HL-60 (cell line): ENCODE measurements around the gene TUT1.

ENCODE experiments used
- DNase-seq, 2 experiments: peaks; one replicate each; pipeline ENCODE4 v3.0.0-alpha.2; 2010 to 2020; ENCODE audit warnings: low read depth in 1 of 2, low spot score in 1 of 2
- H3K27ac ChIP-seq: fragments of 250-450 bp; sonication (Bioruptor Pico); replicated peaks from 2 replicates; pipeline ENCODE4 v1.5.1; 2020; ENCODE audit warnings: mild to moderate bottlenecking, moderate library complexity
- H3K27me3 ChIP-seq: fragments of 250-450 bp; sonication (Bioruptor Pico); 2 replicates; pipeline ENCODE4 v1.5.1; 2021; ENCODE audit warnings: mild to moderate bottlenecking, moderate library complexity; ENCODE audit not compliant: insufficient read depth, poor library complexity, severe bottlenecking
- H3K4me3 ChIP-seq: replicated peaks from 2 replicates; pipeline ENCODE4 v1.5.1; 2011; ENCODE audit warnings: mild to moderate bottlenecking, control low read depth, low read length; ENCODE audit not compliant: insufficient read depth
- GABPA ChIP-seq: IDR thresholded peaks from 2 replicates; pipeline ENCODE4 v1.6.1; 2012; ENCODE audit warnings: low read depth
- POLR2AphosphoS5 ChIP-seq: IDR thresholded peaks from 2 replicates; pipeline ENCODE4 v1.6.1; 2012; ENCODE audit warnings: low read depth
- SPI1 ChIP-seq: IDR thresholded peaks from 2 replicates; pipeline ENCODE4 v1.6.1; 2012; ENCODE audit warnings: low read depth, mild to moderate bottlenecking, borderline replicate concordance
- long read RNA-seq: library from polyadenylated mRNA; unstranded; transcript quantifications from one replicate; pipeline ENCODE4 v2.0.0, GENCODE V29; 2020
- TF ChIP-seq, protein P1 (sequence below): IDR thresholded peaks from one replicate; pipeline ENCODE4 v1.5.1; 2011; ENCODE audit warnings: low read length, control low read depth, inconsistent platforms; ENCODE audit not compliant: insufficient read depth
- TF ChIP-seq, protein P2 (sequence below): IDR thresholded peaks from 2 replicates; pipeline ENCODE4 v1.6.1; 2012; ENCODE audit warnings: low read depth; ENCODE audit not compliant: insufficient replicate concordance

The TUT1 gene, protein sequence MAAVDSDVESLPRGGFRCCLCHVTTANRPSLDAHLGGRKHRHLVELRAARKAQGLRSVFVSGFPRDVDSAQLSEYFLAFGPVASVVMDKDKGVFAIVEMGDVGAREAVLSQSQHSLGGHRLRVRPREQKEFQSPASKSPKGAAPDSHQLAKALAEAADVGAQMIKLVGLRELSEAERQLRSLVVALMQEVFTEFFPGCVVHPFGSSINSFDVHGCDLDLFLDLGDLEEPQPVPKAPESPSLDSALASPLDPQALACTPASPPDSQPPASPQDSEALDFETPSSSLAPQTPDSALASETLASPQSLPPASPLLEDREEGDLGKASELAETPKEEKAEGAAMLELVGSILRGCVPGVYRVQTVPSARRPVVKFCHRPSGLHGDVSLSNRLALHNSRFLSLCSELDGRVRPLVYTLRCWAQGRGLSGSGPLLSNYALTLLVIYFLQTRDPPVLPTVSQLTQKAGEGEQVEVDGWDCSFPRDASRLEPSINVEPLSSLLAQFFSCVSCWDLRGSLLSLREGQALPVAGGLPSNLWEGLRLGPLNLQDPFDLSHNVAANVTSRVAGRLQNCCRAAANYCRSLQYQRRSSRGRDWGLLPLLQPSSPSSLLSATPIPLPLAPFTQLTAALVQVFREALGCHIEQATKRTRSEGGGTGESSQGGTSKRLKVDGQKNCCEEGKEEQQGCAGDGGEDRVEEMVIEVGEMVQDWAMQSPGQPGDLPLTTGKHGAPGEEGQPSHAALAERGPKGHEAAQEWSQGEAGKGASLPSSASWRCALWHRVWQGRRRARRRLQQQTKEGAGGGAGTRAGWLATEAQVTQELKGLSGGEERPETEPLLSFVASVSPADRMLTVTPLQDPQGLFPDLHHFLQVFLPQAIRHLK
- long read RNA-seq, transcript TUT1-202 (9 exons, 2,826 nt): major isoform, 134 of 196 reads
- long read RNA-seq, partial matches to known transcripts: 10 of 196 reads
- long read RNA-seq, other reads (novel, unspliced or antisense): 51 of 196 reads

DNA sequence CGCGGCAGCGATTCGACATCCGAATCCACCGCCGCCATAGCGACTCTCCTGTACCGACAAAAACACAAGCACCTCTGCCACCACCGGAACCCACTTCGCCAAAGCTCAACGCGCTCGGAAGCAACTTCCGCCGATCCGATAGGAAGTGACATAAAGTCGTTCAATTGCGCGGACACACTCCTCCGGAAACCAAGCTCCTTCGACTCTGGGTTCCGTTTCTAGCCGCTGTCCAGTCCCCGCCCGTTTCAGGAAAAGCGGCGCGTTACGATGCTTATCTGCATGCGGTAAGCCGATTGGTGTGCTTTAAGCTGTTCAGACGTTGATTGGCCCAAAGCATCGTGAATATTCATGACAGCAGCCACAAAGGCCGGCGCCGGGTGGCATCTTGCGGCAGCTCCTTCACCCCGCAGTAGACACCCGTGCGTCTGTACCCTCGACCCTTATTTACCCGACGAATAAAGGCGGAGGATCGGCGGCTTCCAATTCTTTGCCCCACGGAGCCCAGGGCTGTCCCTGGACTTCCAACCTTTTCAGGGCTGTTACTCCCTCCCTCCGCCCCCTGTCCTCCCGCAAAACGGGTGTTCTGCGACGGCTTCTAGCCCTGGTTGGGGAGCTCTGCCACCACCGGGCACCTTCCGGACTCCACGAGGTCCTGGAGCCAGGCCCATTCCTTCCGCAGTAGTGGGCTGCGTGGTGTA, at the start of gene TUT1:
TSS of gene TUT1 (minus strand) at position 76 of the 698 bp plus-strand sequence. CDS start at position 38, 38 bp downstream.
- Histone ChIP-seq H3K4me3 (peak within 1 kb of the TSS; percentile 74), H3K27ac (peak within 1 kb of the TSS; percentile 88), H3K27me3 (no peaks in the 10 kb centered on the region)
- TF ChIP-seq POLR2AphosphoS5 (peak; percentile 95), GABPA (peak; percentile 99), SPI1 (peak; percentile 42; the same call in 1 of the 2 replicates)
- TF ChIP-seq, protein P1, sequence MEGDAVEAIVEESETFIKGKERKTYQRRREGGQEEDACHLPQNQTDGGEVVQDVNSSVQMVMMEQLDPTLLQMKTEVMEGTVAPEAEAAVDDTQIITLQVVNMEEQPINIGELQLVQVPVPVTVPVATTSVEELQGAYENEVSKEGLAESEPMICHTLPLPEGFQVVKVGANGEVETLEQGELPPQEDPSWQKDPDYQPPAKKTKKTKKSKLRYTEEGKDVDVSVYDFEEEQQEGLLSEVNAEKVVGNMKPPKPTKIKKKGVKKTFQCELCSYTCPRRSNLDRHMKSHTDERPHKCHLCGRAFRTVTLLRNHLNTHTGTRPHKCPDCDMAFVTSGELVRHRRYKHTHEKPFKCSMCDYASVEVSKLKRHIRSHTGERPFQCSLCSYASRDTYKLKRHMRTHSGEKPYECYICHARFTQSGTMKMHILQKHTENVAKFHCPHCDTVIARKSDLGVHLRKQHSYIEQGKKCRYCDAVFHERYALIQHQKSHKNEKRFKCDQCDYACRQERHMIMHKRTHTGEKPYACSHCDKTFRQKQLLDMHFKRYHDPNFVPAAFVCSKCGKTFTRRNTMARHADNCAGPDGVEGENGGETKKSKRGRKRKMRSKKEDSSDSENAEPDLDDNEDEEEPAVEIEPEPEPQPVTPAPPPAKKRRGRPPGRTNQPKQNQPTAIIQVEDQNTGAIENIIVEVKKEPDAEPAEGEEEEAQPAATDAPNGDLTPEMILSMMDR: no peak
- TF ChIP-seq, protein P2, sequence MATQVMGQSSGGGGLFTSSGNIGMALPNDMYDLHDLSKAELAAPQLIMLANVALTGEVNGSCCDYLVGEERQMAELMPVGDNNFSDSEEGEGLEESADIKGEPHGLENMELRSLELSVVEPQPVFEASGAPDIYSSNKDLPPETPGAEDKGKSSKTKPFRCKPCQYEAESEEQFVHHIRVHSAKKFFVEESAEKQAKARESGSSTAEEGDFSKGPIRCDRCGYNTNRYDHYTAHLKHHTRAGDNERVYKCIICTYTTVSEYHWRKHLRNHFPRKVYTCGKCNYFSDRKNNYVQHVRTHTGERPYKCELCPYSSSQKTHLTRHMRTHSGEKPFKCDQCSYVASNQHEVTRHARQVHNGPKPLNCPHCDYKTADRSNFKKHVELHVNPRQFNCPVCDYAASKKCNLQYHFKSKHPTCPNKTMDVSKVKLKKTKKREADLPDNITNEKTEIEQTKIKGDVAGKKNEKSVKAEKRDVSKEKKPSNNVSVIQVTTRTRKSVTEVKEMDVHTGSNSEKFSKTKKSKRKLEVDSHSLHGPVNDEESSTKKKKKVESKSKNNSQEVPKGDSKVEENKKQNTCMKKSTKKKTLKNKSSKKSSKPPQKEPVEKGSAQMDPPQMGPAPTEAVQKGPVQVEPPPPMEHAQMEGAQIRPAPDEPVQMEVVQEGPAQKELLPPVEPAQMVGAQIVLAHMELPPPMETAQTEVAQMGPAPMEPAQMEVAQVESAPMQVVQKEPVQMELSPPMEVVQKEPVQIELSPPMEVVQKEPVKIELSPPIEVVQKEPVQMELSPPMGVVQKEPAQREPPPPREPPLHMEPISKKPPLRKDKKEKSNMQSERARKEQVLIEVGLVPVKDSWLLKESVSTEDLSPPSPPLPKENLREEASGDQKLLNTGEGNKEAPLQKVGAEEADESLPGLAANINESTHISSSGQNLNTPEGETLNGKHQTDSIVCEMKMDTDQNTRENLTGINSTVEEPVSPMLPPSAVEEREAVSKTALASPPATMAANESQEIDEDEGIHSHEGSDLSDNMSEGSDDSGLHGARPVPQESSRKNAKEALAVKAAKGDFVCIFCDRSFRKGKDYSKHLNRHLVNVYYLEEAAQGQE: peak; percentile 86
- DNase-seq: peak; percentile 99 to 100

DNA sequence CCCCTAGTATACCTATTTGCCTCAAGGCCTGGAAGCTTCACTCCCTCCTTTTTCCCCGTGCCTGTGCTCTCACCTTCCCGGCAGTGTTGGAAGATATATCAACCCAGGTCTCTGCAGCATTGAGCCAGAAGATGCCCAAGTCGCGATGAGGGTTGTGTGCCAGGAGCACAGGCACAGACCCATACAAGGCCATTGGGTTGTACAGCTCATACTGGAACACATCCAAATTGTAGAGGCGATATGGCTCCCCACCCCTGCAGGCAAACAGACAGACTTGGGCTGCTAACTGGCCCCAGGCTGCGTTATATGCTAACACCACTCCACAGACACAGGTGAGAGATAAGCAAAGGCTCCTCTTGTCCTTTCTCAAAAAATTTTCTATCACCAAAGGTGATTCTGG, 41.2 kb upstream of the TUT1 start:
- H3K27me3 ChIP-seq: no peaks in the 10 kb centered on the region
- TF ChIP-seq, protein P1: no peak
- no peak for TF ChIP-seq GABPA
- no peak for TF ChIP-seq SPI1
- TF ChIP-seq POLR2AphosphoS5: no peak
- TF ChIP-seq, protein P2: no peak
- no peak overlapping the region for H3K27ac ChIP-seq
- DNase-seq: no peak
- H3K4me3 ChIP-seq: no peak overlapping the region

DNA sequence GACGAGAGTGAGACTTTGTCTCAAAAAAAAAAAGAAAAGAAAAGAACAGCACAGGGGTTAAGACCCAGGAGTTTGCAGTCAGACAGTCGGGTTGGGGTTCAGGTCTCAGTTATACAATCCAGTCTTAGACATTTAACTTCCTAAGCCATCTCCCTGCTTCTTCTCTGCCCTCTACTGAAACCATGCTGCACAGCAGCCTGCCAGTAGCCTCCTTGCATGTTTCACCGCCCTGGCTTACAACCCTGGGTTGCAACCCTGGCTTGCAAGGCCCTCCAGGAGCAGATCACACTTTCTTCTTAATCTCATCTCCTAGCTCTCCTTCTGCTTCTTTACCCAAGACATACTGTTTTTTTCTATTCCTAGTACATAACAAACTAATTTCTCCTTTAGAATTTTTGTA, 36.4 kb upstream of the TUT1 start:
- Histone ChIP-seq H3K4me3 (no peak overlapping the region), H3K27ac (no peak overlapping the region), H3K27me3 (no peaks in the 10 kb centered on the region)
- TF ChIP-seq SPI1 (no peak), GABPA (no peak), POLR2AphosphoS5 (no peak)
- TF ChIP-seq, protein P1: no peak
- TF ChIP-seq, protein P2: no peak
- no peak for DNase-seq
